Small intestine (tissue), 7 donors: ENCODE results near the gene SEMA6C. TPM values are rescaled to one million over a fixed set of nuclear protein-coding genes. Genes with fewer than 3 reads are reported as not detected.

Source experiments
- DNase-seq, 2 donors: peaks; one replicate each; pipeline versions ENCODE4 v3.0.0 to v3.0.0-alpha.2; 2013
- FAIRE-seq: peaks from 2 replicates; lab custom pipeline; 2012; peaks lifted over from hg19 to GRCh38; lab: Jason Lieb, UNC
- H3K27ac ChIP-seq, 3 donors: one replicate each; pipeline ENCODE4 v1.5.1; 2013; ENCODE audit warnings: low read length in 2 of 3, mild to moderate bottlenecking in 2 of 3, control low read depth in 1 of 3, inconsistent platforms in 1 of 3, low read depth in 1 of 3, moderate library complexity in 1 of 3
- H3K27me3 ChIP-seq, 3 donors: one replicate each; pipeline ENCODE4 v1.6.1; 2013; ENCODE audit warnings: low read length in 3 of 3, inconsistent platforms in 1 of 3; ENCODE audit not compliant: control insufficient read depth in 3 of 3, insufficient read depth in 3 of 3
- H3K36me3 ChIP-seq, 3 donors: one replicate each; pipeline ENCODE4 v1.6.1; 2013; ENCODE audit warnings: low read length in 3 of 3, inconsistent platforms in 1 of 3, low read depth in 1 of 3, mild to moderate bottlenecking in 1 of 3, moderate library complexity in 1 of 3; ENCODE audit not compliant: control insufficient read depth in 3 of 3, insufficient read depth in 2 of 3
- H3K4me1 ChIP-seq, 3 donors: one replicate each; pipeline ENCODE4 v1.6.1; 2013; ENCODE audit warnings: low read length in 2 of 3, inconsistent platforms in 1 of 3, low read depth in 1 of 3, mild to moderate bottlenecking in 1 of 3, moderate library complexity in 1 of 3; ENCODE audit not compliant: control insufficient read depth in 3 of 3, insufficient read depth in 2 of 3
- H3K4me3 ChIP-seq, 3 donors: one replicate each; pipeline ENCODE4 v1.5.1; 2013; ENCODE audit warnings: low read length in 3 of 3, control low read depth in 1 of 3, inconsistent platforms in 1 of 3, low read depth in 1 of 3, mild to moderate bottlenecking in 1 of 3, moderate library complexity in 1 of 3
- H3K9me3 ChIP-seq, 2 donors: one replicate each; pipeline ENCODE4 v1.6.1; 2013; ENCODE audit warnings: low read depth in 1 of 2, low read length in 1 of 2; ENCODE audit not compliant: control insufficient read depth in 2 of 2, insufficient read depth in 1 of 2
- WGBS, 3 donors: extraction: QIAGEN DNeasy Blood & Tissue Kit; methylation state at CpG; one replicate each; pipeline ENCODE4 v1.1.7; 2013; 5-methylcytosine and 5-hydroxymethylcytosine counted together
- polyA plus RNA-seq, 4 donors: library from polyadenylated mRNA; stranded (reverse) in 3 of 4; unstranded in 1 of 4; fragments of 200-250 nt in 3 of 4; fragments of 120-200 nt in 1 of 4; gene quantifications; one replicate each; pipeline versions ENCODE4 v1.2.1 to v1.2.3, GENCODE V29; 2013
- donor health status: healthy with polysubstance abuse.
- donor health status: control.
- donor health status: control.
- donor health status: Bipolar disorder and iron deficiency.
- donor health status: healthy.

The SEMA6C gene
- polyA plus RNA-seq, 4 donors, result 8.7 to 140 (median 46.9) TPM

DNA sequence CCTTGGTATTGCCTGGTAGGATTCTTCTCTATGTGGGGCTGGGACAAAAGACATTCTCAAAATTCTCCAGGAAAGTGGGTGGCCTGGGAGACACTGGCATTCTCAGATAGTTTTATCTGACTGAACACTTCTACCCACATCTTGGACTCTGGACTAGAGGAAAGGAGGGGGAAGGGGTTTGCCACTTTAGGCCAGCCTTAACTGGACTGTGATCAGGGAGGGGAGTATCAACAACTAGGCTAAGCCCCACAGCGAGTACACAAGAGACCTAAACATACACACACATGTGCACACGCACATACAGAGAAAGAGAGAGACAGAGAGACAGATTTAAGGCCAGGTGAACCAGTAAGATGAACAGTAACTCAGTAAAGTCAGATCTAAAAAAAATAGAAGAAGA lies 1.2 kb upstream of the SEMA6C start:
- DNase-seq, result peak; percentile 70 to 91
- WGBS, 3 donors, result 13 to 64% (median 15%) methylated on average over 2 of the region's 2 CpGs
- Histone ChIP-seq H3K4me3 (peak overlapping the region in 2 of 3 donors; percentile 81 to 91), H3K36me3 (peaks cover 0 to 8% (median 0%) of the 10 kb centered on the region in 3 donors), H3K27ac (peak overlapping the region; percentile 36 to 68 (median 60)), H3K9me3 (no peaks in the 10 kb centered on the region), H3K27me3 (peaks cover 0 to 7% (median 0%) of the 10 kb centered on the region in 3 donors), H3K4me1 (peaks cover 0 to 20% (median 3%) of the 10 kb centered on the region in 3 donors)
- FAIRE-seq, result no peak

DNA sequence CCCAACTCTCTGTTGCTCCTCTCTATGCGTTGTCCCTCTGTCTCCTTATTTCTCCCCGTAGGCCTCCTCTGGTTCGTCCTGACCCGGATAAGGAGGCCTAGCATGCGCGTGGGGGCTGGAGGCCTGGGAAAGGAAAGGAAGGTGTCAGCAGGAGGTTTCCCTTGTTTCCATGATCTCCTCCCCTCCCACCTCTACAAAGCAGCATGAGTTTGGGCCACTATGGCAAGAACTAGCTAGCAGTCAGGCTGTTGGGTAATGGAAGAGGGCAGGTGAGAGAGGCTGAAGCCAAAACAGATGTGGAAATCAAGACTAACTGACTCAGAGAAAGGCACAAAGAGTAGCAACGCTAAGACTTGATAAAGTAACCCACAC lies 687 bp upstream of the SEMA6C start:
- no peak for FAIRE-seq
- H3K4me1 ChIP-seq, result peaks cover 0 to 20% (median 3%) of the 10 kb centered on the region in 3 donors

GRCh38 chr1:151146072-151146411 lies 389 bp downstream of the SEMA6C start:
- H3K27ac ChIP-seq, result peak overlapping the region in 2 of 3 donors; percentile 22 to 40
- H3K27me3 ChIP-seq, result peaks cover 0 to 7% (median 0%) of the 10 kb centered on the region in 3 donors
- WGBS, 3 donors, result 1 to 2% (median 1%) methylated on average over 21 to 26 of the region's 26 CpGs
- no peak for FAIRE-seq
- peaks cover 0 to 20% (median 3%) of the 10 kb centered on the region in 3 donors for H3K4me1 ChIP-seq
- peaks cover 0 to 18% (median 0%) of the 10 kb centered on the region in 3 donors for H3K36me3 ChIP-seq
- peak overlapping the region; percentile 45 to 91 (median 81) for H3K4me3 ChIP-seq
- peak in 1 of 2 donors; percentile 8 for DNase-seq
- no peaks in the 10 kb centered on the region for H3K9me3 ChIP-seq

More for the DNA sequence above, 687 bp upstream of the SEMA6C start:
- H3K27ac ChIP-seq, result peak overlapping the region; percentile 36 to 68 (median 60)
- H3K9me3 ChIP-seq, result no peaks in the 10 kb centered on the region
- H3K4me3 ChIP-seq, result peak overlapping the region in 2 of 3 donors; percentile 81 to 91
- peaks cover 0 to 7% (median 0%) of the 10 kb centered on the region in 3 donors for H3K27me3 ChIP-seq
- H3K36me3 ChIP-seq, result peaks cover 0 to 14% (median 0%) of the 10 kb centered on the region in 3 donors
- DNase-seq, result no peak
- 2 to 10% (median 9%) methylated on average over 7 of the region's 7 CpGs for WGBS, 3 donors

DNA sequence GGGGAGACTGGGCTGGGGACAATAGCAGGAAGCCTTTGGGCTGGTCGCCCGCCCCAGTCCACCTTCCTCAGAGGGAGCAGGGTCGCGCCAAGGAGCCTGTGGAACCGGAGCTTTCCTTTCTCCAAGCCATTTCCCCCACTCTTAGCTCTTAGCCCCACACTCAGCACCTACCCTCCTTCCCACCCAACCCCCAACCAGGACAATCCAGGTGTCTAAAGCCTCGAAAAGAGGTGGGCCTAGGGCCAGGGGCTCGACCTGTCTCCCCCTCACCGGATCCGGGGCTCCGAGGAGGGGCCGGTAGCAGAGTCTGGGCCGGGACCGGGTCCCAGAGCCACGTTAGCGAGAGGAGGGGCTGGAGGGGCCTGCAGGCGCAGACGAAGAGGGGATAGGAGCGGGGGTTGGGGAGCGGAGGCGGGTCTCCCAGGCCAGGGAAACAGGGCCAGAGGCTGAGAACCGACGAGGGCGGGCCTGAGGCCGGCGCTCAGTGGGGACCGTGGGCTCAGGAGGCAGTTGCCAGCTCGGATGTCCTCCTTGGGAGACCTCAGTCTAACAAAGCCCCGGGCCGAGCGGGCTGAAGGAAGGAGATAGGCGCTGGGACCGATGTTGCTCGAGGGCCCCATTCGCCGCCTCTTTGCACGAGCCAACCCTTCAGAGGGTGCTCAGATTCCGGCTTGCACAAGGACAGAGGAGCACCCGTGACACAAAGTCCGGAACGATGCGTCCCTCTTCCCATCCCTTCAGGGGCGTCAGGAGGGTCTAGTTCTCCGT lies 943 bp downstream of the SEMA6C start:
- peaks cover 0 to 20% (median 3%) of the 10 kb centered on the region in 3 donors for H3K4me1 ChIP-seq
- FAIRE-seq (no peak), DNase-seq (peak; percentile 20 to 61)
- H3K27me3 ChIP-seq, result peaks cover 0 to 7% (median 0%) of the 10 kb centered on the region in 3 donors
- H3K4me3 ChIP-seq, result peak overlapping the region; percentile 45 to 91 (median 81)
- WGBS, 3 donors, result 22 to 29% (median 23%) methylated on average over 38 to 43 of the region's 43 CpGs
- no peaks in the 10 kb centered on the region for H3K9me3 ChIP-seq
- peaks cover 0 to 18% (median 0%) of the 10 kb centered on the region in 3 donors for H3K36me3 ChIP-seq
- H3K27ac ChIP-seq, result no peak overlapping the region

GRCh38 chr1:151144474-151145303 lies 1.7 kb downstream of the SEMA6C start:
- H3K27ac ChIP-seq, result no peak overlapping the region
- peaks cover 0 to 7% (median 0%) of the 10 kb centered on the region in 3 donors for H3K27me3 ChIP-seq
- FAIRE-seq (no peak), DNase-seq (no peak)
- peaks cover 0 to 20% (median 3%) of the 10 kb centered on the region in 3 donors for H3K4me1 ChIP-seq
- H3K36me3 ChIP-seq, result peaks cover 0 to 23% (median 0%) of the 10 kb centered on the region in 3 donors
- no peaks in the 10 kb centered on the region for H3K9me3 ChIP-seq
- 56 to 64% (median 58%) methylated on average over 6 to 7 of the region's 7 CpGs for WGBS, 3 donors
- H3K4me3 ChIP-seq, result peak overlapping the region in 2 of 3 donors; percentile 81 to 91

DNA sequence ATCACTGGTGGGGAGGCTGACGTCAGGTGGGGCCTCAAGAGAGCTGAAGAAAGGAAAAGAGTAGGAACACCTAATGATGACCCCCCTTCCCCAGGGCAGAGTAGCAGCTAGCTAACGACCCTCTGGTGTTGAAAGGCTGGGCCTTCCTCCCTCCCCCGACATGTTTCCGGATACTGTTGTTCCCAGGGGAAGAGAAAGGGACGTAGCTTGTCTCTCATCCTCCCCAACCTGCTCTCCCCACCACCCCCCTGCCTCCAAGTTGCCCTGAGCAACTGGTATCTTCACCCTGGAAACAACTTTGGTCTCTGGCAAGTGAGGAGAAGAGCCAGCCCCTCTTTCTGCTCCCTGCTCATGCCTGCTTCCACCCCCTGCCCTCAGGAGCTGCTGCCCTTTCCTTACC lies 2.4 kb downstream of the SEMA6C start:
- FAIRE-seq (no peak), DNase-seq (no peak)
- Histone ChIP-seq H3K9me3 (no peaks in the 10 kb centered on the region), H3K27me3 (peaks cover 0 to 7% (median 0%) of the 10 kb centered on the region in 3 donors), H3K36me3 (peaks cover 0 to 28% (median 0%) of the 10 kb centered on the region in 3 donors), H3K27ac (no peak overlapping the region), H3K4me1 (peaks cover 0 to 20% (median 3%) of the 10 kb centered on the region in 3 donors), H3K4me3 (no peak overlapping the region)
- 66 to 78% (median 73%) methylated on average over 3 to 5 of the region's 5 CpGs for WGBS, 3 donors

GRCh38 chr1:151143057-151143435 lies 3.4 kb downstream of the SEMA6C start:
- no peak for FAIRE-seq
- DNase-seq, result no peak
- H3K9me3 ChIP-seq, result no peaks in the 10 kb centered on the region
- peaks cover 0 to 37% (median 0%) of the 10 kb centered on the region in 3 donors for H3K36me3 ChIP-seq
- peaks cover 0 to 20% (median 3%) of the 10 kb centered on the region in 3 donors for H3K4me1 ChIP-seq
- H3K27ac ChIP-seq, result no peak overlapping the region
- 71 to 85% (median 80%) methylated on average over 7 of the region's 7 CpGs for WGBS, 3 donors
- no peak overlapping the region for H3K4me3 ChIP-seq
- peaks cover 0 to 7% (median 0%) of the 10 kb centered on the region in 3 donors for H3K27me3 ChIP-seq
